Measurements from ENCODE around the gene LBR. TPM values are rescaled to one million over a fixed set of nuclear protein-coding genes. Genes with fewer than 3 reads are reported as not detected.

Gene LBR
- total RNA-seq, 1 experiment from 2014 or later = 60.9 TPM

GRCh38 chr1:225476538-225476988 lies 48.7 kb upstream of the LBR start:
- Histone ChIP-seq H3K14ac (ENCODE audit: insufficient read depth, low read length) (no peak overlapping the region), H2BK5ac (ENCODE audit: insufficient read length, low read length) (no peak overlapping the region), H4K8ac (replicated peaks; ENCODE audit: insufficient read length, low read depth, low read length) (no peak overlapping the region), H3K9ac (ENCODE audit: extremely low read depth, insufficient read length, low read length) (no peak overlapping the region), H3K23ac (ENCODE audit: insufficient read length, low read depth, low read length) (no peak overlapping the region), H3K79me1 (ENCODE audit: insufficient read depth, low read depth, low read length, poor library complexity, severe bottlenecking) (no peaks in the 10 kb centered on the region), H2BK12ac (ENCODE audit: insufficient read length, low read depth, low read length) (no peak overlapping the region), H3K56ac (ENCODE audit: insufficient read length, low read depth, low read length) (no peak overlapping the region), H3K9me3 (ENCODE audit: control insufficient read depth, low read depth, low read length) (no peaks in the 10 kb centered on the region), H2BK120ac (ENCODE audit: low read depth, low read length, poor library complexity, severe bottlenecking) (no peak overlapping the region), H3K4me2 (ENCODE audit: insufficient read depth, insufficient read length, low read length) (no peak overlapping the region), H4K20me1 (ENCODE audit: control insufficient read depth, insufficient read depth, insufficient read length) (no peaks in the 10 kb centered on the region), H3K27ac (ENCODE audit: insufficient read length, low read depth, low read length) (no peak overlapping the region), H2AK5ac (ENCODE audit: insufficient read length, low read length) (no peak overlapping the region), H2AFZ (ENCODE audit: low read length) (no peak overlapping the region), H3K4me1 (ENCODE audit: insufficient read depth, low read length) (no peaks in the 10 kb centered on the region), H2BK15ac (ENCODE audit: low read depth, low read length) (no peak overlapping the region), H2BK20ac (ENCODE audit: low read depth, low read length, poor library complexity, severe bottlenecking) (no peak overlapping the region), H3K79me2 (ENCODE audit: insufficient read depth, low read length) (no peaks in the 10 kb centered on the region), H4K5ac (ENCODE audit: insufficient read length, low read depth, low read length) (no peak overlapping the region), H3K27me3 (ENCODE audit: insufficient read depth, low read length) (no peaks in the 10 kb centered on the region), H3K23me2 (ENCODE audit: insufficient read length, low read depth, low read length, poor library complexity, severe bottlenecking) (no peaks in the 10 kb centered on the region), H3T11ph (ENCODE audit: low read length) (no peak overlapping the region), H3K18ac (ENCODE audit: insufficient read length, low read depth, low read length) (no peak overlapping the region), H3K4ac (ENCODE audit: low read depth, low read length) (no peak overlapping the region), H4K91ac (ENCODE audit: insufficient read length, low read depth, low read length) (no peak overlapping the region)
- Mint-ChIP-seq H3K4me1 (peaks cover 12 to 16% of the 10 kb centered on the region in 2 experiments), H3K27me3 (ENCODE audit: low read depth) (peaks cover 22% of the 10 kb centered on the region), H3K27ac (no peak overlapping the region), H3K36me3 (ENCODE audit: insufficient read depth in 1 of 3, low read depth in 3 of 3) (no peaks in the 10 kb centered on the region), H3K4me3 (no peak overlapping the region), H3K9me3 (no peaks in the 10 kb centered on the region; a peak in 1 of 5 replicates)
- no CpG with 5 or more reads among the region's 5 CpGs for WGBS (ENCODE audit: extremely low coverage, insufficient read length, low lambda C conversion rate)
- DNase-seq = peak; percentile 6
- TF ChIP-seq CTCF (conservative IDR thresholded peaks at IDR 0.05) = no peak
